Measurements from ENCODE around the gene CRACR2A.

Gene CRACR2A

GRCh38 chr12:3613641-3614395, 139.1 kb downstream of the CRACR2A start:
- H3K4me3 ChIP-seq (ENCODE audit: control insufficient read depth in 1 of 7, extremely low read depth in 1 of 7, insufficient read depth in 4 of 7, low read depth in 2 of 7, low read length in 6 of 7) = no peak overlapping the region
- no peaks in the 10 kb centered on the region for H3K4me1 ChIP-seq (ENCODE audit: control extremely low read depth in 1 of 4, control insufficient read depth in 4 of 4, insufficient read depth in 4 of 4, low read length in 3 of 4)
- no peaks in the 10 kb centered on the region for H3K27me3 ChIP-seq (replicated peaks in 2 of 5; ENCODE audit: control insufficient read depth in 4 of 5, insufficient read depth in 5 of 5, low read length in 4 of 5)
- H3K36me3 ChIP-seq (ENCODE audit: control insufficient read depth in 4 of 4, insufficient read depth in 4 of 4, low read length in 3 of 4) = peaks cover 0 to 38% (median 17%) of the 10 kb centered on the region in 4 experiments
- WGBS (ENCODE audit: insufficient coverage) = 96% methylated on average over 8 of the region's 13 CpGs
- no peak for DNase-seq
- peaks cover 0 to 4% (median 0%) of the 10 kb centered on the region in 5 experiments for H3K9me3 ChIP-seq (ENCODE audit: control extremely low read depth in 1 of 5, control insufficient read depth in 4 of 5, insufficient read depth in 2 of 5, low read depth in 1 of 5, low read length in 4 of 5)
- H3K27ac ChIP-seq (ENCODE audit: insufficient read depth in 1 of 2, low read depth in 1 of 2, low read length in 2 of 2, poor library complexity in 1 of 2, severe bottlenecking in 2 of 2) = no peak overlapping the region
- ChIA-PET CTCF (interaction anchor here (1.3 kb wide), 1 partner anchor 41 kb away, joined by 3 read pairs; no protein-coding TSS in a partner anchor), POLR2A (no interaction called here)

GRCh38 chr12:3611860-3612703, 140.8 kb downstream of the CRACR2A start:
- H3K4me1 ChIP-seq (ENCODE audit: control extremely low read depth in 1 of 4, control insufficient read depth in 4 of 4, insufficient read depth in 4 of 4, low read length in 3 of 4) = no peaks in the 10 kb centered on the region
- H3K4me3 ChIP-seq (ENCODE audit: control insufficient read depth in 1 of 7, extremely low read depth in 1 of 7, insufficient read depth in 4 of 7, low read depth in 2 of 7, low read length in 6 of 7) = no peak overlapping the region
- H3K27ac ChIP-seq (ENCODE audit: insufficient read depth in 1 of 2, low read depth in 1 of 2, low read length in 2 of 2, poor library complexity in 1 of 2, severe bottlenecking in 2 of 2) = no peak overlapping the region
- CTCF ChIA-PET = interaction anchor here (0.8 kb wide), 1 partner anchor 270 kb away, joined by 4 read pairs; no protein-coding TSS in a partner anchor
- DNase-seq = no peak
- 88% methylated on average over 8 of the region's 8 CpGs for WGBS (ENCODE audit: insufficient coverage)
- no peaks in the 10 kb centered on the region for H3K27me3 ChIP-seq (replicated peaks in 2 of 5; ENCODE audit: control insufficient read depth in 4 of 5, insufficient read depth in 5 of 5, low read length in 4 of 5)
- peaks cover 0 to 4% (median 0%) of the 10 kb centered on the region in 5 experiments for H3K9me3 ChIP-seq (ENCODE audit: control extremely low read depth in 1 of 5, control insufficient read depth in 4 of 5, insufficient read depth in 2 of 5, low read depth in 1 of 5, low read length in 4 of 5)
- POLR2A ChIA-PET = interaction anchor here (0.5 kb wide), 1 partner anchor 955 kb away, joined by 3 read pairs; no protein-coding TSS in a partner anchor
- H3K36me3 ChIP-seq (ENCODE audit: control insufficient read depth in 4 of 4, insufficient read depth in 4 of 4, low read length in 3 of 4) = peaks cover 0 to 35% (median 14%) of the 10 kb centered on the region in 4 experiments

- H3K4me1 ChIP-seq (ENCODE audit: control extremely low read depth in 1 of 4, control insufficient read depth in 4 of 4, insufficient read depth in 4 of 4, low read length in 3 of 4) = peaks cover 0 to 14% (median 11%) of the 10 kb centered on the region in 4 experiments
- no peak overlapping the region for H3K4me3 ChIP-seq (ENCODE audit: control insufficient read depth in 1 of 7, extremely low read depth in 1 of 7, insufficient read depth in 4 of 7, low read depth in 2 of 7, low read length in 6 of 7)
- peaks cover 0 to 4% (median 2%) of the 10 kb centered on the region in 4 experiments for H3K36me3 ChIP-seq (ENCODE audit: control insufficient read depth in 4 of 4, insufficient read depth in 4 of 4, low read length in 3 of 4)
- POLR2A ChIA-PET = no interaction called here
- peaks cover 0 to 4% (median 0%) of the 10 kb centered on the region in 5 experiments for H3K9me3 ChIP-seq (ENCODE audit: control extremely low read depth in 1 of 5, control insufficient read depth in 4 of 5, insufficient read depth in 2 of 5, low read depth in 1 of 5, low read length in 4 of 5)
- CTCF ChIA-PET = no interaction called here
- WGBS (ENCODE audit: insufficient coverage) = 100% methylated on average over 2 of the region's 4 CpGs
- peaks cover 0 to 2% (median 0%) of the 10 kb centered on the region in 5 experiments for H3K27me3 ChIP-seq (replicated peaks in 2 of 5; ENCODE audit: control insufficient read depth in 4 of 5, insufficient read depth in 5 of 5, low read length in 4 of 5)
- DNase-seq = no peak
- H3K27ac ChIP-seq (ENCODE audit: insufficient read depth in 1 of 2, low read depth in 1 of 2, low read length in 2 of 2, poor library complexity in 1 of 2, severe bottlenecking in 2 of 2) = no peak overlapping the region
Measured at GRCh38 chr12:3607821-3608220, 145.1 kb downstream of the CRACR2A start.

- Histone ChIP-seq H3K27me3 (replicated peaks in 2 of 5; ENCODE audit: control insufficient read depth in 4 of 5, insufficient read depth in 5 of 5, low read length in 4 of 5) (peaks cover 0 to 3% (median 0%) of the 10 kb centered on the region in 5 experiments), H3K4me1 (ENCODE audit: control extremely low read depth in 1 of 4, control insufficient read depth in 4 of 4, insufficient read depth in 4 of 4, low read length in 3 of 4) (peaks cover 0 to 14% (median 11%) of the 10 kb centered on the region in 4 experiments), H3K36me3 (ENCODE audit: control insufficient read depth in 4 of 4, insufficient read depth in 4 of 4, low read length in 3 of 4) (peaks cover 0 to 4% (median 2%) of the 10 kb centered on the region in 4 experiments), H3K27ac (ENCODE audit: insufficient read depth in 1 of 2, low read depth in 1 of 2, low read length in 2 of 2, poor library complexity in 1 of 2, severe bottlenecking in 2 of 2) (no peak overlapping the region), H3K4me3 (ENCODE audit: control insufficient read depth in 1 of 7, extremely low read depth in 1 of 7, insufficient read depth in 4 of 7, low read depth in 2 of 7, low read length in 6 of 7) (no peak overlapping the region), H3K9me3 (ENCODE audit: control extremely low read depth in 1 of 5, control insufficient read depth in 4 of 5, insufficient read depth in 2 of 5, low read depth in 1 of 5, low read length in 4 of 5) (peaks cover 0 to 4% (median 0%) of the 10 kb centered on the region in 5 experiments)
- 95% methylated on average over 8 of the region's 9 CpGs for WGBS (ENCODE audit: insufficient coverage)
- DNase-seq = no peak
- ChIA-PET POLR2A (no interaction called here), CTCF (no interaction called here)
Measured at GRCh38 chr12:3607039-3607720, 145.7 kb downstream of the CRACR2A start.

- Histone ChIP-seq H3K27me3 (replicated peaks in 2 of 5; ENCODE audit: control insufficient read depth in 4 of 5, insufficient read depth in 5 of 5, low read length in 4 of 5) (peaks cover 0 to 3% (median under 1%) of the 10 kb centered on the region in 5 experiments), H3K36me3 (ENCODE audit: control insufficient read depth in 4 of 4, insufficient read depth in 4 of 4, low read length in 3 of 4) (peaks cover 0 to 4% (median 2%) of the 10 kb centered on the region in 4 experiments), H3K27ac (ENCODE audit: insufficient read depth in 1 of 2, low read depth in 1 of 2, low read length in 2 of 2, poor library complexity in 1 of 2, severe bottlenecking in 2 of 2) (no peak overlapping the region), H3K4me1 (ENCODE audit: control extremely low read depth in 1 of 4, control insufficient read depth in 4 of 4, insufficient read depth in 4 of 4, low read length in 3 of 4) (peaks cover 0 to 14% (median 11%) of the 10 kb centered on the region in 4 experiments), H3K9me3 (ENCODE audit: control extremely low read depth in 1 of 5, control insufficient read depth in 4 of 5, insufficient read depth in 2 of 5, low read depth in 1 of 5, low read length in 4 of 5) (peaks cover 0 to 4% (median 0%) of the 10 kb centered on the region in 5 experiments), H3K4me3 (ENCODE audit: control insufficient read depth in 1 of 7, extremely low read depth in 1 of 7, insufficient read depth in 4 of 7, low read depth in 2 of 7, low read length in 6 of 7) (no peak overlapping the region)
- CTCF ChIA-PET = interaction anchor here (1.0 kb wide), 1 partner anchor 108 kb away, joined by 3 read pairs; no protein-coding TSS in a partner anchor
- WGBS (ENCODE audit: insufficient coverage) = 82% methylated on average over 8 of the region's 10 CpGs
- no peak for DNase-seq
- POLR2A ChIA-PET = no interaction called here
Measured at GRCh38 chr12:3606128-3606527, 146.8 kb downstream of the CRACR2A start.

- peaks cover 0 to 7% (median 5%) of the 10 kb centered on the region in 5 experiments for H3K27me3 ChIP-seq (replicated peaks in 2 of 5; ENCODE audit: control insufficient read depth in 4 of 5, insufficient read depth in 5 of 5, low read length in 4 of 5)
- ChIA-PET CTCF (interaction anchor here (1.0 kb wide), 1 partner anchor 108 kb away, joined by 3 read pairs; no protein-coding TSS in a partner anchor), POLR2A (no interaction called here)
- H3K27ac ChIP-seq (ENCODE audit: insufficient read depth in 1 of 2, low read depth in 1 of 2, low read length in 2 of 2, poor library complexity in 1 of 2, severe bottlenecking in 2 of 2) = no peak overlapping the region
- peaks cover 0 to 4% (median 0%) of the 10 kb centered on the region in 5 experiments for H3K9me3 ChIP-seq (ENCODE audit: control extremely low read depth in 1 of 5, control insufficient read depth in 4 of 5, insufficient read depth in 2 of 5, low read depth in 1 of 5, low read length in 4 of 5)
- DNase-seq = no peak
- no peak overlapping the region for H3K4me3 ChIP-seq (ENCODE audit: control insufficient read depth in 1 of 7, extremely low read depth in 1 of 7, insufficient read depth in 4 of 7, low read depth in 2 of 7, low read length in 6 of 7)
- H3K4me1 ChIP-seq (ENCODE audit: control extremely low read depth in 1 of 4, control insufficient read depth in 4 of 4, insufficient read depth in 4 of 4, low read length in 3 of 4) = peaks cover 0 to 14% (median 11%) of the 10 kb centered on the region in 4 experiments
- WGBS (ENCODE audit: insufficient coverage) = 80% methylated on average over 6 of the region's 6 CpGs
- H3K36me3 ChIP-seq (ENCODE audit: control insufficient read depth in 4 of 4, insufficient read depth in 4 of 4, low read length in 3 of 4) = peaks cover 0 to 4% (median 2%) of the 10 kb centered on the region in 4 experiments
Measured at GRCh38 chr12:3605692-3606091, 147.2 kb downstream of the CRACR2A start.
